ENCODE data around the gene CDH23.

Gene CDH23

GRCh38 chr10:71577345-71577744 lies 180.6 kb downstream of the CDH23 start:
- TF ChIP-seq CTCF (conservative IDR thresholded peaks at IDR 0.05; ENCODE audit: low read depth, low read length) = no peak
- DNase-seq (ENCODE audit: low read depth) = no peak
- H3K4me3 ChIP-seq (ENCODE audit: low read length) = no peak overlapping the region

GRCh38 chr10:71578069-71578468 lies 181.3 kb downstream of the CDH23 start:
- no peak for TF ChIP-seq CTCF (conservative IDR thresholded peaks at IDR 0.05; ENCODE audit: low read depth, low read length)
- H3K4me3 ChIP-seq (ENCODE audit: low read length) = no peak overlapping the region
- DNase-seq (ENCODE audit: low read depth) = no peak

GRCh38 chr10:71579668-71580067 lies 182.9 kb downstream of the CDH23 start:
- TF ChIP-seq CTCF (conservative IDR thresholded peaks at IDR 0.05; ENCODE audit: low read depth, low read length) = no peak
- H3K4me3 ChIP-seq (ENCODE audit: low read length) = no peak overlapping the region

GRCh38 chr10:71580415-71580814 lies 183.7 kb downstream of the CDH23 start:
- no peak overlapping the region for H3K4me3 ChIP-seq (ENCODE audit: low read length)
- no peak for TF ChIP-seq CTCF (conservative IDR thresholded peaks at IDR 0.05; ENCODE audit: low read depth, low read length)
- no peak for DNase-seq (ENCODE audit: low read depth)

More at GRCh38 chr10:71579668-71580067, 182.9 kb downstream of the CDH23 start:
- no peak for DNase-seq (ENCODE audit: low read depth)

- DNase-seq (ENCODE audit: low read depth) = no peak
- no peak for TF ChIP-seq CTCF (conservative IDR thresholded peaks at IDR 0.05; ENCODE audit: low read depth, low read length)
- no peak overlapping the region for H3K4me3 ChIP-seq (ENCODE audit: low read length)
Measured at GRCh38 chr10:71580926-71581325, 184.2 kb downstream of the CDH23 start.

GRCh38 chr10:71581376-71581775 lies 184.7 kb downstream of the CDH23 start:
- TF ChIP-seq CTCF (conservative IDR thresholded peaks at IDR 0.05; ENCODE audit: low read depth, low read length) = no peak
- DNase-seq (ENCODE audit: low read depth) = no peak
- H3K4me3 ChIP-seq (ENCODE audit: low read length) = no peak overlapping the region

GRCh38 chr10:71582019-71582418 lies 185.3 kb downstream of the CDH23 start:
- TF ChIP-seq CTCF (conservative IDR thresholded peaks at IDR 0.05; ENCODE audit: low read depth, low read length) = no peak
- no peak for DNase-seq (ENCODE audit: low read depth)
- no peak overlapping the region for H3K4me3 ChIP-seq (ENCODE audit: low read length)

Measured in retinal pigment epithelial cell (primary cell).